Endothelial cell of umbilical vein (primary cell): ENCODE measurements around the gene PPBP. TPM values are rescaled to one million over a fixed set of nuclear protein-coding genes. Genes with fewer than 3 reads are reported as not detected.

Source experiments
- BruUV-seq: library from RNA; stranded (reverse); fragments of 400-500 nt; replicated peaks from 2 replicates; lab custom pipeline; 2021; lab: Mats Ljungman, UMichigan
- CTCF ChIA-PET: fragments of 300-600, 350-600 bp; sonication (Branson Sonifier 250); formaldehyde crosslinking; loops from one replicate; lab custom pipeline; 2021; ENCODE audit warnings: antibody characterized with exemption, inconsistent platforms; lab: Charles Lee
- POLR2A ChIA-PET: fragments of 300-600, 350-600 bp; sonication (Branson Sonifier 250); formaldehyde crosslinking; loops from one replicate; lab custom pipeline; 2021; ENCODE audit warnings: antibody characterized with exemption, inconsistent platforms; lab: Charles Lee
- DNase-seq: peaks from one replicate; pipeline ENCODE4 v3.0.0-alpha.2; 2011; ENCODE audit warnings: low read depth, low spot score
- FAIRE-seq: peaks from 2 replicates; lab custom pipeline; 2011; peaks lifted over from hg19 to GRCh38; lab: Jason Lieb, UNC
- H2AFZ ChIP-seq: 2 replicates; pipeline ENCODE4 v1.6.0; 2012; ENCODE audit warnings: low read depth, low read length, control low read depth, inconsistent platforms
- H3K27ac ChIP-seq: 2 replicates; pipeline ENCODE4 v1.5.1; 2011; ENCODE audit warnings: low read depth, mild to moderate bottlenecking, control low read depth, low read length, moderate library complexity; ENCODE audit not compliant: insufficient read depth
- H3K27me3 ChIP-seq, 2 experiments: 2 replicates each; pipeline versions ENCODE4 v1.6.0 to v1.6.1; 2011; ENCODE audit warnings: low read length in 2 of 2, mixed read lengths in 1 of 2; ENCODE audit not compliant: control insufficient read depth in 2 of 2, insufficient read depth in 2 of 2
- H3K36me3 ChIP-seq, 2 experiments: 2 replicates in 1 of 2; 3 replicates in 1 of 2; pipeline ENCODE4 v1.5.1; 2011; ENCODE audit warnings: low read length in 2 of 2, mild to moderate bottlenecking in 1 of 2, moderate library complexity in 1 of 2; ENCODE audit not compliant: control insufficient read depth in 2 of 2, insufficient read depth in 2 of 2; ENCODE audit errors: extremely low read depth in 1 of 2
- H3K4me1 ChIP-seq: 3 replicates; pipeline ENCODE4 v1.5.1; 2011; ENCODE audit warnings: mild to moderate bottlenecking, low read length; ENCODE audit not compliant: control insufficient read depth, insufficient read depth; ENCODE audit errors: extremely low read depth
- H3K4me2 ChIP-seq: 2 replicates; pipeline ENCODE4 v1.6.1; 2011; ENCODE audit warnings: low read length, control low read depth, mixed read lengths; ENCODE audit not compliant: insufficient read depth
- H3K4me3 ChIP-seq, 3 experiments: fragments of 200-600 bp in 1 of 3; sonication (generic), shearing (Covaris generic) in 1 of 3; replicated peaks in 1 of 3; 2 replicates each; pipeline ENCODE4 v1.5.1; 2011 to 2016; ENCODE audit warnings: control low read depth in 3 of 3, low read length in 3 of 3, mild to moderate bottlenecking in 2 of 3, inconsistent platforms in 1 of 3, low read depth in 1 of 3, moderate library complexity in 1 of 3; ENCODE audit not compliant: insufficient read depth in 1 of 3
- H3K79me2 ChIP-seq: 2 replicates; pipeline ENCODE4 v1.6.0; 2012; ENCODE audit warnings: low read length, inconsistent platforms; ENCODE audit not compliant: control insufficient read depth, insufficient read depth
- H3K9ac ChIP-seq: replicated peaks from 2 replicates; pipeline ENCODE3; 2011; ENCODE audit warnings: low read length, control low read depth; ENCODE audit not compliant: insufficient read depth; ENCODE audit errors: extremely low read depth
- H3K9me1 ChIP-seq: replicated peaks from 3 replicates; pipeline ENCODE4 v1.6.0; 2011; ENCODE audit warnings: mild to moderate bottlenecking, low read length; ENCODE audit not compliant: control insufficient read depth, insufficient read depth; ENCODE audit errors: extremely low read depth
- H3K9me3 ChIP-seq: replicated peaks from 2 replicates; pipeline ENCODE4 v1.5.1; 2012; ENCODE audit warnings: low read length, inconsistent platforms; ENCODE audit not compliant: control insufficient read depth, insufficient read depth
- H4K20me1 ChIP-seq: replicated peaks from 2 replicates; pipeline ENCODE3; 2011; ENCODE audit warnings: mild to moderate bottlenecking, low read length; ENCODE audit not compliant: control insufficient read depth, insufficient read depth; ENCODE audit errors: extremely low read depth
- EZH2 ChIP-seq: IDR thresholded peaks from 2 replicates; pipeline ENCODE4 v1.6.1; 2012; ENCODE audit warnings: borderline replicate concordance, low read depth, mild to moderate bottlenecking, moderate library complexity, low read length, inconsistent platforms; ENCODE audit not compliant: severe bottlenecking
- FOS ChIP-seq: IDR thresholded peaks from 2 replicates; pipeline ENCODE4 v1.6.1; 2011; ENCODE audit warnings: mild to moderate bottlenecking, low read length, moderate library complexity, borderline replicate concordance; ENCODE audit not compliant: insufficient read depth
- GATA2 ChIP-seq: IDR thresholded peaks from 2 replicates; pipeline ENCODE4 v1.7.0; 2011; ENCODE audit warnings: low read depth, mild to moderate bottlenecking, moderate library complexity, mixed read lengths, low read length; ENCODE audit not compliant: insufficient read length, insufficient read depth
- JUN ChIP-seq: IDR thresholded peaks from 2 replicates; pipeline ENCODE4 v1.6.1; 2011; ENCODE audit warnings: borderline replicate concordance, low read depth; ENCODE audit not compliant: insufficient read length, insufficient read depth
- MYC ChIP-seq: IDR thresholded peaks from one replicate; pipeline ENCODE4 v1.6.1; 2011; ENCODE audit warnings: mild to moderate bottlenecking, low read depth, low read length
- POLR2A ChIP-seq: IDR thresholded peaks from 2 replicates; pipeline ENCODE4 v1.6.1; 2012; ENCODE audit warnings: low read depth, mild to moderate bottlenecking, control low read depth, low read length
- POLR2AphosphoS5 ChIP-seq: IDR thresholded peaks from 2 replicates; pipeline ENCODE4 v1.6.1; 2012; ENCODE audit warnings: low read depth, mild to moderate bottlenecking, control low read depth, low read length, moderate library complexity; ENCODE audit not compliant: insufficient read depth
- dilution Hi-C: fragments of 300-500 bp; cut with MboI; formaldehyde crosslinking; loops from one replicate; pipeline ENCODE4 v1.15.0; 2019; ENCODE audit warnings: low sequenced_read_pairs; ENCODE audit not compliant: extremely low pct_ligation_motif_present
- intact Hi-C: fragments of 100-400 bp; cut with micrococcal nuclease; formaldehyde crosslinking; loops from one replicate; pipeline ENCODE4 v1.10.0; 2022
- polyA plus RNA-seq, 4 experiments: library from polyadenylated mRNA; depleted of rRNA in 3 of 4; stranded (reverse) in 3 of 4; unstranded in 1 of 4; fragments of >200 nt; gene quantifications; 2 replicates each; pipeline versions ENCODE4 v1.2.1 to v1.2.3, GENCODE V29; 2011 to 2012; ENCODE audit warnings: missing spikeins in 1 of 4
- total RNA-seq: library from RNA; stranded (reverse); gene quantifications from 2 replicates; pipeline ENCODE4 v1.2.3, GENCODE V29; 2021
- TF ChIP-seq, protein P1 (sequence below): IDR thresholded peaks from 2 replicates; pipeline ENCODE4 v1.6.1; 2011; ENCODE audit not compliant: insufficient read depth, insufficient read length
- TF ChIP-seq, protein P2 (sequence below), 2 donors: IDR thresholded peaks; 1 replicate in 1 of 2; 2 replicates in 1 of 2; pipeline ENCODE4 v1.5.1; 2011; ENCODE audit warnings: low read length in 2 of 2, mild to moderate bottlenecking in 2 of 2, moderate library complexity in 2 of 2, control low read depth in 1 of 2, inconsistent platforms in 1 of 2, low read depth in 1 of 2; ENCODE audit not compliant: insufficient read depth in 1 of 2; ENCODE audit errors: extremely low read depth in 1 of 2

The PPBP gene
- total and polyA plus RNA-seq, 2 donors (not counting 3 experiments of a cell fraction or from before 2014, with no cell fraction given), result not detected

GRCh38 chr4:73945674-73946449 is 42.1 kb downstream of the PPBP start:
- H3K4me2 ChIP-seq, result no peak overlapping the region
- no peaks in the 10 kb centered on the region for H3K36me3 ChIP-seq
- H3K79me2 ChIP-seq, result no peaks in the 10 kb centered on the region
- no peaks in the 10 kb centered on the region for H3K9me1 ChIP-seq
- dilution Hi-C loops (no loop called here), intact Hi-C loops (no loop called here)
- ChIA-PET CTCF (interaction anchor here (1.1 to 1.5 kb wide), 2 partner anchors 188 to 372 kb away, joined by 3 to 5 read pairs; no protein-coding TSS in a partner anchor), POLR2A (no interaction called here)
- peaks cover 0 to 3% of the 10 kb centered on the region in 2 experiments for H3K27me3 ChIP-seq
- no peak overlapping the region for H3K9ac ChIP-seq
- no peak overlapping the region for H2AFZ ChIP-seq
- FAIRE-seq, result no peak
- H3K4me1 ChIP-seq, result peaks cover 5% of the 10 kb centered on the region
- no peaks in the 10 kb centered on the region for H4K20me1 ChIP-seq
- H3K9me3 ChIP-seq, result no peaks in the 10 kb centered on the region
- no peak overlapping the region for H3K27ac ChIP-seq
- H3K4me3 ChIP-seq, result no peak overlapping the region
- TF ChIP-seq JUN (no peak), EZH2 (no peak), POLR2A (no peak), FOS (no peak), POLR2AphosphoS5 (no peak), MYC (no peak), GATA2 (no peak)
- TF ChIP-seq, protein P1, sequence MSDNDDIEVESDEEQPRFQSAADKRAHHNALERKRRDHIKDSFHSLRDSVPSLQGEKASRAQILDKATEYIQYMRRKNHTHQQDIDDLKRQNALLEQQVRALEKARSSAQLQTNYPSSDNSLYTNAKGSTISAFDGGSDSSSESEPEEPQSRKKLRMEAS, result no peak
- TF ChIP-seq, protein P2, sequence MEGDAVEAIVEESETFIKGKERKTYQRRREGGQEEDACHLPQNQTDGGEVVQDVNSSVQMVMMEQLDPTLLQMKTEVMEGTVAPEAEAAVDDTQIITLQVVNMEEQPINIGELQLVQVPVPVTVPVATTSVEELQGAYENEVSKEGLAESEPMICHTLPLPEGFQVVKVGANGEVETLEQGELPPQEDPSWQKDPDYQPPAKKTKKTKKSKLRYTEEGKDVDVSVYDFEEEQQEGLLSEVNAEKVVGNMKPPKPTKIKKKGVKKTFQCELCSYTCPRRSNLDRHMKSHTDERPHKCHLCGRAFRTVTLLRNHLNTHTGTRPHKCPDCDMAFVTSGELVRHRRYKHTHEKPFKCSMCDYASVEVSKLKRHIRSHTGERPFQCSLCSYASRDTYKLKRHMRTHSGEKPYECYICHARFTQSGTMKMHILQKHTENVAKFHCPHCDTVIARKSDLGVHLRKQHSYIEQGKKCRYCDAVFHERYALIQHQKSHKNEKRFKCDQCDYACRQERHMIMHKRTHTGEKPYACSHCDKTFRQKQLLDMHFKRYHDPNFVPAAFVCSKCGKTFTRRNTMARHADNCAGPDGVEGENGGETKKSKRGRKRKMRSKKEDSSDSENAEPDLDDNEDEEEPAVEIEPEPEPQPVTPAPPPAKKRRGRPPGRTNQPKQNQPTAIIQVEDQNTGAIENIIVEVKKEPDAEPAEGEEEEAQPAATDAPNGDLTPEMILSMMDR (IDR thresholded peaks at IDR 0.05; ENCODE audit: extremely low read depth in 1 of 2, insufficient read depth in 1 of 2, low read depth in 1 of 2, low read length in 2 of 2), result no peak
- DNase-seq, result no peak
- BruUV-seq, result no TSS peak
